GM18861 (cell line): ENCODE results near the gene CKAP5.
"Not testable (repeated sequence)": the region's sequence is repeated elsewhere in the genome, so short reads cannot be mapped to it uniquely, and the experiment has no call there.

Experiments used
- ATAC-seq: cut with Tn5 transposase; IDR thresholded peaks from one replicate; pipeline ENCODE4 v1.9.1; 2021; ENCODE audit not compliant: unreplicated experiment

Gene CKAP5

GRCh38 chr11:46728659-46729040, 117.4 kb downstream of the CKAP5 start:
- ATAC-seq: no peak

GRCh38 chr11:46727952-46728658, 118.0 kb downstream of the CKAP5 start:
- ATAC-seq: no peak

GRCh38 chr11:46726206-46726862, 119.7 kb downstream of the CKAP5 start:
- ATAC-seq: no peak

- no peak for ATAC-seq
These were observed 120.5 kb downstream of the CKAP5 start for GRCh38 chr11:46725338-46726205.

DNA sequence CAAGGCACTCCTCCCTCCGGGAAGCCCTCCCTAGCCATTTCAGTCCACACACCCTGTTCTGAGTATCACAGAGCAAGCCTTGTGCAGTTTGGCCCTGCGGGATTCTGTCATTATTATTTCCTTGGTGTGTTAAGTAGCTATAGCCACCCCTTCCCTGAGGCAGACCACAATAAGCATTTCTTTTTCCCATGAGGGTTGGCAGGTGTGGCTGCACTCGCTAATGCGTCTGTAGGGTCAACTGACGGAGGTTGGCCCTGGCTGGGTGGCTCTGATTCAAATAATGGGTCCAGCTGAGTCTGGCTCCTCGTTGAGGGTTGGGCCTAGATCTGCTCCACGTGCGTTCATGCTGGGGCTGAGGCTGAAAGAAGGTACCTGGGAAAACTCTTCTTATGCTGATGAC, 122.0 kb downstream of the CKAP5 start:
- no peak for ATAC-seq

DNA sequence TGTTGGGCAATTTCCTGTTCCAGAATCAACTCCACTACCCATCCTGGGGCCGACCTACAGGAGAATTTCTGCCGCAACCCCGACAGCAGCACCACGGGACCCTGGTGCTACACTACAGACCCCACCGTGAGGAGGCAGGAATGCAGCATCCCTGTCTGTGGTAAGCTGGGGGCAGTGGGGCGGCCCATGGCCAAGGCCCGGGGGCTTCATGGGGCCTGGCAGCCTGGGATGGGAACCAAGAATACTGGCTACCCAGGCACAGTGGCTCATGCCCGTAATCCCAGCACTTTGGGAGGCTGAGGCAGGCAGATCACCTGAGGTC, 122.8 kb downstream of the CKAP5 start:
- ATAC-seq: no peak

- ATAC-seq: no peak
These were observed 123.3 kb downstream of the CKAP5 start for GRCh38 chr11:46722566-46723358.

GRCh38 chr11:46721286-46721685, 124.8 kb downstream of the CKAP5 start:
- no peak for ATAC-seq

- ATAC-seq: no peak
These were observed 126.4 kb downstream of the CKAP5 start for GRCh38 chr11:46719543-46720218.

DNA sequence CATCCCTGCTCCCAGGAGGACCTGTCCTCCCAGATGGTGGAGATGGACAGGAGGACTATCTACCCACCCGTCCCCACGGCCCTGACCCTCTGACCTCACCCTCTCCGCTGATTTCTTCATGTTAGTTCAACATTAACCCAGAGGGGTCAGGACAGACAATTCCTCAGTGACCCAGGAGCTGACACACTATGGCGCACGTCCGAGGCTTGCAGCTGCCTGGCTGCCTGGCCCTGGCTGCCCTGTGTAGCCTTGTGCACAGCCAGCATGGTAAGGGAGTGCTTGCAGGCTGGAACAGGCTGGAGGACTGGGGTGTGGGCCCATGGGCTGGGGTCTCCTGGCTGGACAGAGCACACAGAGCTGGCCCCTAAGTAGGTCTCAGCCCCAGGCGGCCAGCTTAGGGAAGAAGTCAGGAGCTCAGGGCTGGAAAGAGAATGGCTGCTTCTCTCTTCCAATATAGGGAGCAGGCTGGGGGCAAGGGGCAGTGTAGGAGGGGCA, 127.0 kb downstream of the CKAP5 start, which contains the start of gene F2:
Gene F2, plus strand, starts transcription at position 166 of the 495 bp plus-strand sequence. Its CDS starts 23 bp downstream, at position 189.
- ATAC-seq: no peak

- ATAC-seq: no peak
These were observed 127.7 kb downstream of the CKAP5 start for GRCh38 chr11:46718155-46719019.

DNA sequence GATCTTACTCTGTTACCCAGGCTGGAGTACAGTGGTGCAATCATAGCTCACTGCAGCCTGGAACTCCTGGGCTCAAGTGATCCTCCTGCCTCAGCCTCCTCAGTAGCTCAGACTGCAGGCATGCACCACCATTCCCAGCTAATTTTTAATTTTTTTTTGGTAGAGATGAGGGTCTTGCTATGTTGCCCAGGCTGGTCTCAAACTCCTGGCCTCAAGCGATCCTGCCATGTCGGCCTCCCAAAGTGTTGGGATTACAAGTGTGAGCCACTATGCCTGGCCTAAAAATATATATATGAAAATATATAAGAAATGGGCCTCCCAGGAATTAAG, 128.3 kb downstream of the CKAP5 start:
- ATAC-seq: not testable (repeated sequence)

DNA sequence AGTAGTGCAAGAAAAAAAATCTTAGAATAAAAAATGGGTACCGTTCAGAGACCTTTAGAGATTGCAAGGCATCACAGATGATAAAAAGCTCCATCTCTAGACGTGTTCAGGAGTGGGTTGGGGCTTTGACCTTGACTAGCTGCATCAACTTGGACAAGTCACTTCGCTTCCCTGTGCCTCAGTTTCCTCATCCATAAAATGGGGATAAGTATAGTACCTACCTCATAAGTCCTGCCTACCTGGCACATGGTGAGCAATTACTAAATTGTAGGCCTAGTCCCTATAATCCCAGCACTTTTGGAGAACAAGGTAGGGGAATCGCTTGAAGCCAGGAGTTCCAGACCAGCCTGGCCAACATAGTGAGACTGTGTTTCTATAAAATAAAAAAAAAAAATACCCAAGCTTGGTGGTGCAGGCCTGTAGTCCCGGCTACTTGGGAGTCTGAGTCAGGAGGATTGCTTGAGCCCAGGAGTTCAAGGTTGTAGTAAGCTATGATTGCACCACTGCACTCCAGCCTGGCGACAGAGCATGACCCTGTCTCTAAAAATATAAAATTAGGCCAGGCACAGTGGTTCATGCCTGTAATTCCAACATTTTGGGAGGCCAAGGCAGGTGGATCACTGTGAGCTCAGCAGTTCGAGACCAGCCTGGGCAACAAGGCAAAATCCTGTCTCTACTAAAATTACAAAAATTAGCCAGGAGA, 133.1 kb downstream of the CKAP5 start:
- ATAC-seq: no peak

- no peak for ATAC-seq
These were observed 134.8 kb downstream of the CKAP5 start for GRCh38 chr11:46711303-46711702.

DNA sequence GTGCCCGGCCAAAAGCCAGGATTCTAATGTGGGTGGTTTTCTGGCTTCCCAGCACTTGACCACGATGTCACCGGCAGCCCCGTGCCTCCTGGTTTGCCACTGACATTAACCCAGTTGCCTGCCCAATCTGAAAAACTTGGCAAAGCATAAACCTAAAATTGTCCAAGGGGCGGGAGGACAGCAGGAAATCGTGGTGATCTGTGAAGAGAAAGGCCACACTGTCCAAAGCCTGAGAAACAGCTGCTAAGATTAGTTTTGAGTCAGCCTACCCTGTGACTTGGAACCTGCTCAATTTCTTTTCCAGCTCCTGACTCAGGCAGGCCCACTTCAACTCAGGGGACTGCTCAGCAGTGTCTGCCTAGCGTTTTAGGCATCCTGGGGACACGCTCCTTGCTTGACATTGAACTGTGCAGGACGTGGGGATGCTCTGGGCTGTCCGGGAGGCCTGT, 135.2 kb downstream of the CKAP5 start:
- no peak for ATAC-seq

DNA sequence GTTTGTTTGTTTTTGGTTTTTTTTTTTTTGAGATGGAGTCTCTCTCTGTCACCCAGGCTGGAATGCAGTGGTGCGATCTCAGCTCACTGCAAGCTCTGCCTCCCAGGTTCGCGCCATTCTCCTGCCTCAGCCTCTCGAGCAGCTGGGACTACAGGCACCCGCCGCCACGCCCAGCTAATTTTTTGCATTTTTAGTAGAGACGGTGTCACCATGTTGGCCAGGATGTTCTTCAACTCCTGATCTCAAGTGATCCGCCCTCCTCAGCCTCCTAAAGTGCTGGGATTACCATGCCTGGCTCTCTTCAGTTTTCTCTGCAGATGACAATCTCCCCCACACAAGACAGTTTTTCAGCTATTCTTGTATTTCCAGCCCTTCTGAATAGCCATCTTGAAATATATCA, 136.7 kb downstream of the CKAP5 start:
- not testable (repeated sequence) for ATAC-seq

- ATAC-seq: no peak
These were observed 139.2 kb downstream of the CKAP5 start for GRCh38 chr11:46706886-46707285.

DNA sequence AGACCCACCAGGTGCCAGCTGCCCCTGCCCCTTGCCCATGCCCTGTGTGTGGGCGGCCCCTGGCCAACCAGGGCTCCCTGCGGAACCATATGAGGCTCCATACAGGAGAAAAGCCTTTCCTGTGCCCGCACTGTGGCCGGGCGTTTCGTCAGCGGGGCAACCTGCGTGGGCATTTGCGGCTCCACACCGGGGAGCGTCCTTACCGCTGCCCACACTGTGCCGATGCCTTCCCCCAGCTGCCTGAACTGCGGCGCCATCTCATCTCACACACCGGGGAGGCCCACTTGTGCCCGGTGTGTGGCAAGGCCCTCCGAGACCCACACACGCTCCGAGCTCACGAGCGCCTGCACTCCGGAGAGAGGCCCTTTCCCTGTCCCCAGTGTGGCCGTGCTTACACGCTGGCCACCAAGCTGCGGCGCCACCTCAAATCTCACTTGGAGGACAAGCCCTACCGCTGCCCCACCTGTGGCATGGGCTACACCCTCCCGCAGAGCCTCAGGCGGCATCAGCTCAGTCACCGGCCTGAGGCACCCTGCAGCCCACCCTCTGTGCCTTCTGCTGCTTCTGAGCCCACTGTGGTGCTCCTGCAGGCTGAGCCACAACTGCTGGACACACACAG, 140.9 kb downstream of the CKAP5 start:
- no peak for ATAC-seq
